SK-N-SH (cell line): ENCODE measurements around the gene C10orf90. TPM values are rescaled to one million over a fixed set of nuclear protein-coding genes. Genes with fewer than 3 reads are reported as not detected.

Experiments
- CTCF ChIA-PET: fragments of 300-600, 350-600 bp; formaldehyde crosslinking; extraction: SDS; loops from one replicate; lab custom pipeline; 2021; lab: Yijun Ruan, JAX
- POLR2A ChIA-PET: fragments of 350-600 bp; sonication (Branson Sonifier 250); formaldehyde crosslinking; extraction: SDS; loops from one replicate; lab custom pipeline; 2020; ENCODE audit warnings: antibody characterized with exemption, inconsistent platforms; lab: Yijun Ruan, JAX
- DNase-seq: peaks from one replicate; pipeline ENCODE4 v3.0.0; 2012
- H2AFZ ChIP-seq: fragments of 200-600 bp; sonication (generic); 2 replicates; pipeline ENCODE4 v1.8.1; 2016; ENCODE audit warnings: antibody characterized with exemption, mild to moderate bottlenecking, low read depth
- H3F3A ChIP-seq: fragments of 200-600 bp; sonication (generic); replicated peaks from 2 replicates; pipeline ENCODE3; 2016; ENCODE audit warnings: antibody characterized with exemption, mild to moderate bottlenecking; ENCODE audit not compliant: insufficient read depth
- H3K27ac ChIP-seq, 2 experiments: fragments of 200-500 bp in 1 of 2; fragments of 200-600 bp in 1 of 2; sonication (Bioruptor generic) in 1 of 2; sonication (generic), shearing (Covaris generic) in 1 of 2; 2 replicates each; pipeline versions ENCODE4 v1.5.1 to v1.6.1; 2014 to 2016; ENCODE audit warnings: low read depth in 2 of 2, inconsistent platforms in 1 of 2, low read length in 1 of 2, mild to moderate bottlenecking in 1 of 2, mixed read lengths in 1 of 2
- H3K27me3 ChIP-seq: fragments of 200-600 bp; sonication (generic), shearing (Covaris generic); 2 replicates; pipeline ENCODE4 v1.6.1; 2016; ENCODE audit warnings: mixed run types; ENCODE audit not compliant: insufficient read depth
- H3K36me3 ChIP-seq, 2 experiments: fragments of 200-500 bp in 1 of 2; fragments of 200-600 bp in 1 of 2; sonication (Bioruptor generic) in 1 of 2; sonication (generic) in 1 of 2; replicated peaks in 1 of 2; 2 replicates each; pipeline versions ENCODE3 to v1.5.1; 2014 to 2016; ENCODE audit warnings: low read length in 1 of 2, mild to moderate bottlenecking in 1 of 2; ENCODE audit not compliant: insufficient read depth in 2 of 2, control insufficient read depth in 1 of 2
- H3K4me1 ChIP-seq, 2 experiments: fragments of 200-500 bp in 1 of 2; fragments of 200-600 bp in 1 of 2; sonication (Bioruptor generic) in 1 of 2; sonication (generic), shearing (Covaris generic) in 1 of 2; 2 replicates each; pipeline versions ENCODE4 v1.5.1 to v1.6.1; 2014 to 2016; ENCODE audit warnings: low read depth in 1 of 2, low read length in 1 of 2, mixed run types in 1 of 2; ENCODE audit not compliant: insufficient read depth in 2 of 2, control insufficient read depth in 1 of 2
- H3K4me2 ChIP-seq: fragments of 200-600 bp; sonication (generic), shearing (Covaris generic); 2 replicates; pipeline ENCODE4 v1.6.1; 2017; ENCODE audit warnings: mixed run types
- H3K4me3 ChIP-seq, 2 experiments: fragments of 200-500 bp in 1 of 2; fragments of 200-600 bp in 1 of 2; sonication (Bioruptor generic) in 1 of 2; sonication (generic), shearing (Covaris generic) in 1 of 2; 2 replicates each; pipeline versions ENCODE4 v1.5.1 to v1.8.1; 2014 to 2016; ENCODE audit warnings: low read depth in 2 of 2, inconsistent platforms in 1 of 2, low read length in 1 of 2, mild to moderate bottlenecking in 1 of 2, mixed read lengths in 1 of 2, moderate library complexity in 1 of 2
- H3K79me2 ChIP-seq: fragments of 200-600 bp; sonication (generic); 2 replicates; pipeline ENCODE4 v1.8.1; 2017; ENCODE audit warnings: mild to moderate bottlenecking; ENCODE audit not compliant: insufficient read depth
- H3K9ac ChIP-seq: fragments of 200-600 bp; sonication (generic); 2 replicates; pipeline ENCODE4 v1.6.1; 2017; ENCODE audit warnings: mixed run types
- H3K9me2 ChIP-seq: fragments of 200-600 bp; sonication (generic); 2 replicates; pipeline ENCODE4 v1.6.1; 2017; ENCODE audit warnings: mixed run types
- H3K9me3 ChIP-seq: fragments of 200-600 bp; sonication (generic); 2 replicates; pipeline ENCODE4 v1.6.1; 2017; ENCODE audit warnings: mixed run types, mild to moderate bottlenecking, moderate library complexity
- H4K20me1 ChIP-seq: fragments of 200-600 bp; sonication (generic); 2 replicates; pipeline ENCODE4 v1.6.1; 2017; ENCODE audit warnings: mild to moderate bottlenecking, mixed run types; ENCODE audit not compliant: insufficient read depth
- ELF1 ChIP-seq: IDR thresholded peaks from 2 replicates; pipeline ENCODE4 v1.4.0; 2012
- EP300 ChIP-seq, 2 experiments: IDR thresholded peaks; 2 replicates each; pipeline versions ENCODE4 v1.4.0 to v1.6.1; 2012; ENCODE audit warnings: borderline replicate concordance in 1 of 2, low read depth in 1 of 2, low read length in 1 of 2
- EZH2phosphoT487 ChIP-seq: fragments of 200-600 bp; sonication (generic); IDR thresholded peaks from 2 replicates; pipeline ENCODE4 v1.6.1; 2017; ENCODE audit warnings: low read depth, mixed run types, mild to moderate bottlenecking, antibody characterized with exemption, moderate library complexity, borderline replicate concordance
- FOSL2 ChIP-seq: IDR thresholded peaks from 2 replicates; pipeline ENCODE4 v1.4.0; 2012; ENCODE audit warnings: low read depth, mild to moderate bottlenecking, moderate library complexity, borderline replicate concordance
- FOXJ3 ChIP-seq: sonication (generic); formaldehyde crosslinking; IDR thresholded peaks from 2 replicates; pipeline ENCODE4 v1.5.1; 2020; ENCODE audit warnings: mild to moderate bottlenecking, missing genetic modification reagents
- GATA2 ChIP-seq: sonication (generic); formaldehyde crosslinking; IDR thresholded peaks from 2 replicates; pipeline ENCODE4 v1.5.0; 2020; ENCODE audit warnings: mild to moderate bottlenecking, missing genetic modification reagents
- JUND ChIP-seq: IDR thresholded peaks from 2 replicates; pipeline ENCODE4 v1.4.0; 2012
- MAX ChIP-seq: IDR thresholded peaks from 2 replicates; pipeline ENCODE4 v1.4.0; 2012; ENCODE audit warnings: low read depth
- MEF2A ChIP-seq: IDR thresholded peaks from 2 replicates; pipeline ENCODE4 v1.4.0; 2012; ENCODE audit warnings: low read depth, borderline replicate concordance
- NFIC ChIP-seq: IDR thresholded peaks from 2 replicates; pipeline ENCODE4 v1.4.0; 2012; ENCODE audit warnings: borderline replicate concordance
- NRF1 ChIP-seq: IDR thresholded peaks from 2 replicates; pipeline ENCODE4 v1.6.1; 2012; ENCODE audit warnings: low read depth, mild to moderate bottlenecking, low read length
- RFX5 ChIP-seq: IDR thresholded peaks from 2 replicates; pipeline ENCODE4 v1.6.1; 2012; ENCODE audit warnings: mild to moderate bottlenecking, improper control_type of control experiment, low read length
- RXRA ChIP-seq: IDR thresholded peaks from 2 replicates; pipeline ENCODE4 v1.4.0; 2012; ENCODE audit warnings: low read depth, mild to moderate bottlenecking, borderline replicate concordance
- SMC3 ChIP-seq: IDR thresholded peaks from 2 replicates; pipeline ENCODE4 v1.6.1; 2012; ENCODE audit warnings: low read depth, low read length, improper control_type of control experiment
- TAF1 ChIP-seq: IDR thresholded peaks from 2 replicates; pipeline ENCODE4 v1.6.1; 2012; ENCODE audit warnings: low read depth, mild to moderate bottlenecking, low read length, moderate library complexity, borderline replicate concordance
- TCF12 ChIP-seq: IDR thresholded peaks from 2 replicates; pipeline ENCODE4 v1.4.0; 2012
- ZBTB33 ChIP-seq: IDR thresholded peaks from 2 replicates; pipeline ENCODE4 v1.4.0; 2012; ENCODE audit warnings: low read depth, borderline replicate concordance
- WGBS: methylation state at CpG from one replicate; pipeline ENCODE4 v1.1.6; 2017; ENCODE audit warnings: low lambda C conversion rate; 5-methylcytosine and 5-hydroxymethylcytosine counted together
- polyA plus RNA-seq, 3 experiments: library from polyadenylated mRNA; depleted of rRNA; stranded (reverse); fragments of >200 nt; gene quantifications; 2 replicates each; pipeline ENCODE4 v1.2.3, GENCODE V29; 2012
- TF ChIP-seq, protein P1 (sequence below): fragments of 150-350 bp; IDR thresholded peaks from 2 replicates; pipeline ENCODE4 v1.6.1; 2017; ENCODE audit warnings: antibody characterized with exemption, low read length, low read depth, borderline replicate concordance
- TF ChIP-seq, protein P2 (sequence below): fragments of 200-600 bp; sonication (generic); IDR thresholded peaks from 2 replicates; pipeline ENCODE4 v1.6.1; 2017; ENCODE audit warnings: antibody characterized with exemption, mild to moderate bottlenecking, moderate library complexity
- TF ChIP-seq, protein P3 (sequence below): IDR thresholded peaks from 2 replicates; pipeline ENCODE4; 2012

C10orf90 gene
- polyA plus RNA-seq, 1 of the 3 experiments (the other 2 are of a cell fraction): 0.21 TPM

DNA sequence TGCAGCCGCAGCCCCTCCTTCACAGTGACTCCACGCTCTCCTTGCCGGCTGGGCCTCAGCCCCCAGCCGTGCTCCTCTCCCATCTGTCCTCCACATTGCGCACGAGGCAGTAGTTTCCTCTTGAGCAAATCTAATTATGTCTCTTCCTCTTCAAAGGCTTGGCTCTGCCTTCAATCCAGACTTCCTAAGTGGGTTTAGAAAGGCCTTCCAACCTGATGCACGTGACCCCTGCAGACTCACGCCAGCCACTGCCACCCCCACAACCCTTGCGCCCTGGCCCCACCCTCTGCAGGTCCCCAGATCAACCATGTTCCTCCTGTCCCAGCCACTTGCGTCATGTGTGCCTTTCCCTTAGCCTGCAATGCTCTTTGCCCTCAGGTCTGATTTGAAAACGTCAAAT lies 207.2 kb downstream of the C10orf90 start:
- Histone ChIP-seq H3K27me3 (no peaks in the 10 kb centered on the region), H3K9ac (no peak overlapping the region), H4K20me1 (no peaks in the 10 kb centered on the region), H3K36me3 (no peaks in the 10 kb centered on the region), H3K9me2 (no peaks in the 10 kb centered on the region), H2AFZ (no peak overlapping the region), H3K4me1 (peaks cover 0 to 18% of the 10 kb centered on the region in 2 experiments; a peak in 2 of 4 replicates), H3F3A (no peaks in the 10 kb centered on the region), H3K79me2 (no peaks in the 10 kb centered on the region), H3K4me2 (no peak overlapping the region), H3K9me3 (no peaks in the 10 kb centered on the region), H3K27ac (no peak overlapping the region), H3K4me3 (no peak overlapping the region)
- POLR2A ChIA-PET: no interaction called here
- CTCF ChIA-PET: no interaction called here
- TF ChIP-seq RFX5 (no peak), EP300 (IDR thresholded peaks at IDR 0.05; ENCODE audit: borderline replicate concordance in 1 of 2, low read depth in 1 of 2, low read length in 1 of 2) (no peak), SMC3 (no peak), GATA2 (no peak)
- no peak for DNase-seq
- 80% methylated on average over 11 of the region's 11 CpGs for WGBS

DNA sequence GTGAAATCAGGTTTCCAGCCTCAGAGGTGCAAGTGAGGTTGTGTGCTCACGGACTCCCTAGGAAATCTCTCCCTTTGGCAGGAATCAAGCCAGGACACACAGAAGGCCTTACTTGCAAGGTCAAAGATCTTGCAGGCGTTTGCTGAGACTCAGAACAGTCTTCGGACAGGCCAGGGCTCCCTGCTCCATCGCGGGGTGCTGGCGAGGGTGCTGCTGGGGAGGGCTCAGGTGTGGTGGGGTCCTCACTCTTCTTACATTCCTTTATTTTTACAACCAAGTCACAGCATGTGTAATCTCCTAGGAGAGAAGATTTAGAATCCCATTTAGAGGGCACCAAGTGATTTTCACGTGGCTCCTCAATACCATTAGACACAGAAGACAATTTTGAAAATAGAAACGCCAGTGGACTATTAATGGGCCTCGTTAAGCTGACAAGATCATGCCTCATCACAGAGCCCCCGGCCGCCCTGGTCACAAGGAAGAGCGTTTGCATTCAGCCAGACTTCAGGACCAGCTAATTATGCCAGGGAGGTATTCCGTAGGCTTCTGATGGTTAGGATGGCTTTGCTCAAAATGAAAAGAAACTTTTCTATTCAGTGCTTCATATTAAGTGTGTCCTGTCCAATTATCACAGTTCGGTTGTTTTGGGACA lies 209.1 kb downstream of the C10orf90 start:
- Histone ChIP-seq H3K9me3 (no peaks in the 10 kb centered on the region), H3K4me3 (no peak overlapping the region), H4K20me1 (no peaks in the 10 kb centered on the region), H3K4me1 (peaks cover 0 to 18% of the 10 kb centered on the region in 2 experiments; a peak in 2 of 4 replicates), H3K36me3 (no peaks in the 10 kb centered on the region), H3F3A (no peaks in the 10 kb centered on the region), H3K79me2 (no peaks in the 10 kb centered on the region), H3K27ac (no peak overlapping the region), H3K9ac (no peak overlapping the region), H3K27me3 (no peaks in the 10 kb centered on the region), H3K9me2 (no peaks in the 10 kb centered on the region), H2AFZ (no peak overlapping the region), H3K4me2 (no peak overlapping the region)
- DNase-seq: no peak
- 75% methylated on average over 13 of the region's 14 CpGs for WGBS
- POLR2A ChIA-PET: no interaction called here
- CTCF ChIA-PET: no interaction called here
- TF ChIP-seq, protein P1, sequence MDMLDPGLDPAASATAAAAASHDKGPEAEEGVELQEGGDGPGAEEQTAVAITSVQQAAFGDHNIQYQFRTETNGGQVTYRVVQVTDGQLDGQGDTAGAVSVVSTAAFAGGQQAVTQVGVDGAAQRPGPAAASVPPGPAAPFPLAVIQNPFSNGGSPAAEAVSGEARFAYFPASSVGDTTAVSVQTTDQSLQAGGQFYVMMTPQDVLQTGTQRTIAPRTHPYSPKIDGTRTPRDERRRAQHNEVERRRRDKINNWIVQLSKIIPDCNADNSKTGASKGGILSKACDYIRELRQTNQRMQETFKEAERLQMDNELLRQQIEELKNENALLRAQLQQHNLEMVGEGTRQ: no peak
- no peak for TF ChIP-seq NFIC
- no peak for TF ChIP-seq RXRA
- TF ChIP-seq GATA2: no peak
- no peak for TF ChIP-seq ELF1
- TF ChIP-seq, protein P2, sequence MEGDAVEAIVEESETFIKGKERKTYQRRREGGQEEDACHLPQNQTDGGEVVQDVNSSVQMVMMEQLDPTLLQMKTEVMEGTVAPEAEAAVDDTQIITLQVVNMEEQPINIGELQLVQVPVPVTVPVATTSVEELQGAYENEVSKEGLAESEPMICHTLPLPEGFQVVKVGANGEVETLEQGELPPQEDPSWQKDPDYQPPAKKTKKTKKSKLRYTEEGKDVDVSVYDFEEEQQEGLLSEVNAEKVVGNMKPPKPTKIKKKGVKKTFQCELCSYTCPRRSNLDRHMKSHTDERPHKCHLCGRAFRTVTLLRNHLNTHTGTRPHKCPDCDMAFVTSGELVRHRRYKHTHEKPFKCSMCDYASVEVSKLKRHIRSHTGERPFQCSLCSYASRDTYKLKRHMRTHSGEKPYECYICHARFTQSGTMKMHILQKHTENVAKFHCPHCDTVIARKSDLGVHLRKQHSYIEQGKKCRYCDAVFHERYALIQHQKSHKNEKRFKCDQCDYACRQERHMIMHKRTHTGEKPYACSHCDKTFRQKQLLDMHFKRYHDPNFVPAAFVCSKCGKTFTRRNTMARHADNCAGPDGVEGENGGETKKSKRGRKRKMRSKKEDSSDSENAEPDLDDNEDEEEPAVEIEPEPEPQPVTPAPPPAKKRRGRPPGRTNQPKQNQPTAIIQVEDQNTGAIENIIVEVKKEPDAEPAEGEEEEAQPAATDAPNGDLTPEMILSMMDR: no peak
- no peak for TF ChIP-seq SMC3
- TF ChIP-seq MEF2A: no peak
- TF ChIP-seq, protein P3, sequence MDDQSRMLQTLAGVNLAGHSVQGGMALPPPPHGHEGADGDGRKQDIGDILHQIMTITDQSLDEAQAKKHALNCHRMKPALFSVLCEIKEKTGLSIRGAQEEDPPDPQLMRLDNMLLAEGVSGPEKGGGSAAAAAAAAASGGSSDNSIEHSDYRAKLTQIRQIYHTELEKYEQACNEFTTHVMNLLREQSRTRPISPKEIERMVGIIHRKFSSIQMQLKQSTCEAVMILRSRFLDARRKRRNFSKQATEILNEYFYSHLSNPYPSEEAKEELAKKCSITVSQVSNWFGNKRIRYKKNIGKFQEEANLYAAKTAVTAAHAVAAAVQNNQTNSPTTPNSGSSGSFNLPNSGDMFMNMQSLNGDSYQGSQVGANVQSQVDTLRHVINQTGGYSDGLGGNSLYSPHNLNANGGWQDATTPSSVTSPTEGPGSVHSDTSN: no peak
- TF ChIP-seq ZBTB33: no peak
- no peak for TF ChIP-seq FOXJ3 (CRISPR knock-in tag)
- no peak for TF ChIP-seq JUND
- TF ChIP-seq FOSL2: no peak
- TF ChIP-seq EP300 (IDR thresholded peaks at IDR 0.05; ENCODE audit: borderline replicate concordance in 1 of 2, low read depth in 1 of 2, low read length in 1 of 2): no peak
- TF ChIP-seq TCF12: no peak
- TF ChIP-seq EZH2phosphoT487: no peak
- no peak for TF ChIP-seq NRF1
- no peak for TF ChIP-seq TAF1
- no peak for TF ChIP-seq MAX
